ENCODE measurements around the gene KISS1R. TPM values are rescaled to one million over a fixed set of nuclear protein-coding genes. Genes with fewer than 3 reads are reported as not detected.

Gene KISS1R
- total and polyA plus RNA-seq, 8 donors = 0.11 to 0.23 (median 0.15) TPM; not detected in 5

DNA sequence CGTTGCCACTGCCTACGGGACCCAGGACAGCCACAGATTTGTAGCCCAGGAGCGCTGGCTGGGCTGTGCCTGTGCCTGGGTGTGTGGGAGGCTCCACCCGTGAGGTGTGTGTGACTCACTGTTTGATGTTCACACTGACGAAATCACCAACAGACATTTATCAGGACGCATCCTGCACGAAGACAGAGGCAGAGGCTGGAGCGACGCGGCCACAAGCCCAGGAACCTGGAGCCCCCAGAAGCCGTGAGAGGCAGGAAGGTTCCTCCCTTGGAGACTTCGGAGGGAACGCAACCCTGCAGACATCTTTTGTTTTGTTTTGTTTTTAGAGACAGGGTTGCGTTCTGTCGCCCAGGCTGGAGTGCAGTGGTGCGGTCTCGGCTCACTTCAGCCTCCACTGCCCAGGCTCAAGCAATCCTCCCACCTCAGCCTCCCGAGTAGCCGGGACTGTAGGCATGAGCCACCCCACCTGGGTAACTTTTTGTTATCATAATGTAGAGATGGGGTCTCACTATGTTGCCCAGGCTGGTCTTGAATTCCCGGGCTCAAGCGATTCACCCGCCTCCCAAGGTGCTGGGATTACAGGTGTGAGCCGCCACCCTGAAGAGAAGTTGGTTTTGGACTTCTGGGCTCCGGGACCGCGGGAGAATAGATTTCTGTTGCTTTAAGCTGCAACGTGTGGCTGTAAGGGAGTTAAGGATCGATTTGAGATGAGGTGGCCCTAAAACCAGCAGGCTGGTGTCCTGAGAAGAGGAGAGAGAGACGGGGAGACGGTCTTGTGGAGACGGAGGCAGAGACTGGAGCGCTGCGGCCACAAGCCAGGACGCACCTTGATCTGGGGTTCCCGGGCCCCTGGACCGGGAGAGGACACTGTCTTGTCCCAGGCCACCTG, 42.1 kb downstream of the KISS1R start:
- TF ChIP-seq CTCF (IDR thresholded peaks at IDR 0.05) = no peak
- ATAC-seq = no peak
- Histone ChIP-seq H3K4me3 (no peak overlapping the region), H3K27ac (no peak overlapping the region), H3K4me1 (peaks cover 0 to 10% of the 10 kb centered on the region in 2 donors), H3K27me3 (no peaks in the 10 kb centered on the region), H3K36me3 (peaks cover 0 to 38% of the 10 kb centered on the region in 2 donors), H3K9me3 (no peaks in the 10 kb centered on the region)
- intact Hi-C loops (cut with DNase I) = no loop called here
- DNase-seq = no peak

- Histone ChIP-seq H3K27me3 (no peaks in the 10 kb centered on the region), H3K27ac (no peak overlapping the region), H3K36me3 (peaks cover 0 to 46% of the 10 kb centered on the region in 2 donors), H3K4me3 (no peak overlapping the region), H3K4me1 (peaks cover 0 to 10% of the 10 kb centered on the region in 2 donors), H3K9me3 (no peaks in the 10 kb centered on the region)
- TF ChIP-seq CTCF (IDR thresholded peaks at IDR 0.05) = no peak
- ATAC-seq (no peak), DNase-seq (peak in 1 of 4 donors; percentile 48)
- intact Hi-C loops (cut with DNase I) = no loop called here
These were observed 42.9 kb downstream of the KISS1R start for GRCh38 chr19:960020-960419.

DNA sequence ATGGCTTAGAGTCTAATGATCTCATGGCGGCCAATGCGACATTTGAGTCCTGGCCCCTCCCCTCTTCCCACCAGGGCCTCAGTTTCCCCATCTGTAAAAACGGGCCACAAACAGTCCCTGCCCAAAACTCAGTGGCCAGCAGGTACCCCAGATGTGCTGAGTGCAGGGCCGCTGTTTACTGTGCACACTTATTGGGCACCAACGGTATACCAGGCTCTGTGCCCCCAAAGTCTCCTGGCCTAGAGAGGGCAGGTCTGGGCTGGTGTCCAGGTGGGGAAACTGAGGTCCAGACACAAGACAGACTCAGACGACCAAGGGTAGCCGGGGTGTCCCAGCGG, 43.4 kb downstream of the KISS1R start:
- DNase-seq (no peak), ATAC-seq (no peak)
- Histone ChIP-seq H3K4me3 (no peak overlapping the region), H3K9me3 (no peaks in the 10 kb centered on the region), H3K27ac (no peak overlapping the region), H3K36me3 (peaks cover 0 to 51% of the 10 kb centered on the region in 2 donors), H3K4me1 (peaks cover 0 to 10% of the 10 kb centered on the region in 2 donors), H3K27me3 (no peaks in the 10 kb centered on the region)
- intact Hi-C loops (cut with DNase I) = no loop called here
- no peak for TF ChIP-seq CTCF (IDR thresholded peaks at IDR 0.05)

DNA sequence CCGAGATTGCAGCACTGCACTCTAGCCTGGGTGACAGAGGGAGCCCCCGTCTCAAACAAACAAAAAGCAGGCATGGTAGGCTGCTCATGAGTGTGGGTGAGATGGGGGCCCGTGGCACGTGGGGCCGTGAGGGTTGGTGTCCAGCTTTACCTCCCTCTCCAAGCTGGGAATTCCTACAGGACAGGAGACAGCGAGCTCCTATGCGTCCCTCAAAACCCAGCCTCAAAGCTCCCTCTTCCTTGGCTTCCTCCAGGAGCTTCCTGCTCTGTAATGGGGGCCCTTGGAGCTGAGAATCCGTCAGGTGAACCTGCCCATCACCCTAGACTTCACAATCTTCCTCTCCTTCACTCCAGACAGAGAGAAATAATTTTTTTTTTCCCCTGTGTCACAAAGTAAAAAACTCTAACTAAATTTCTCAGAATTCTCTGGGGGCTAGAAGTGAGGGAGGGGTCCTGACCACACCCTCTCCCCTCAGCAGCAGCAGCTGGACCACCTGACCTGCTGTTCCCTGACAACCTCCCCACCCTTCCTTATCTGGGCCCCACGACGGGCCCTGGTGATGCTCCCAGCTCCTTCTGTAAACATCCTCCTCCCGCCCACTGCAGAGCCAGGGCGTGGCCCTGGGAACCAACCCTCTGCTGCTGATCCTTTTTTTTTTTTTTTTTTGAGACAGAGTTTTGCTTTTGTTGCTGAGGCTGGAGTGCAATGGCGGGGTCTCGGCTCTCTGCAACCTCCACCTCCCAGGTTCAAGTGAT, 44.9 kb downstream of the KISS1R start:
- peak; percentile 29 for ATAC-seq

More for the DNA sequence above, 44.9 kb downstream of the KISS1R start:
- intact Hi-C loops (cut with DNase I) = no loop called here
- Histone ChIP-seq H3K4me3 (no peak overlapping the region), H3K36me3 (peaks cover 0 to 66% of the 10 kb centered on the region in 2 donors), H3K27ac (no peak overlapping the region), H3K27me3 (no peaks in the 10 kb centered on the region), H3K4me1 (peaks cover 0 to 3% of the 10 kb centered on the region in 2 donors), H3K9me3 (no peaks in the 10 kb centered on the region)
- DNase-seq = peak in 2 of 4 donors; percentile 66 to 72
- no peak for TF ChIP-seq CTCF (IDR thresholded peaks at IDR 0.05)

All from left lung (tissue), 10 donors.